Cardiac fibroblast (primary cell): ENCODE results near the gene PTPRR.

Experiments used
- DNase-seq, 2 donors: peaks; one replicate each; pipeline versions ENCODE4 v3.0.0 to v3.0.0-alpha.2; 2010; ENCODE audit warnings: low read depth in 2 of 2
- H3K4me3 ChIP-seq, 2 donors: replicated peaks in 1 of 2; 1 replicate in 1 of 2; 2 replicates in 1 of 2; pipeline ENCODE4 v1.5.1; 2011; ENCODE audit warnings: low read depth in 2 of 2, low read length in 2 of 2, mild to moderate bottlenecking in 2 of 2, moderate library complexity in 1 of 2
- CTCF ChIP-seq: IDR thresholded peaks from one replicate; pipeline ENCODE4 v1.5.1; 2011; ENCODE audit warnings: low read depth, mild to moderate bottlenecking, low read length, inconsistent platforms

PTPRR gene

DNA sequence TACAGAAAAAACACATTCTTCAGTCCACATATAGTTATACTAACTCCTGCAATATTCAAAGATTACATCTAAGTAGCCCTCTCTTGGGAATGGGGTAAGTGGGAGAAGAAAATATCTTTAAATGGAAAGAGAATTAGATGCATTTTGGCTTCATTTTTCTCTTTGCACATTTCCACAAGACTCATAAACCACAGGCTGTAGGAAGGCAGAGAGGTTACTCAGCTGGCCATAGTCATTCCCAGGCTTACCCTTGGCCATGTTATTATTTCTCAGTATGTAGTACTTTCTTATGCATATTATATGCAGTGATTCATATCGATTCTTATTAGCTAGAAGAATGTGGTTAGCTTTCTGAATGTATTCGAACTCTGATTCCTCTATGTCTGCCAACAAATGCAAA is 92.2 kb downstream of the PTPRR start:
- no peak for TF ChIP-seq CTCF
- no peak overlapping the region for H3K4me3 ChIP-seq
- DNase-seq: peak; percentile 5 to 86

- no peak for TF ChIP-seq CTCF
- no peak overlapping the region for H3K4me3 ChIP-seq
- no peak for DNase-seq
Measured at GRCh38 chr12:70826156-70826555, 94.4 kb downstream of the PTPRR start.

DNA sequence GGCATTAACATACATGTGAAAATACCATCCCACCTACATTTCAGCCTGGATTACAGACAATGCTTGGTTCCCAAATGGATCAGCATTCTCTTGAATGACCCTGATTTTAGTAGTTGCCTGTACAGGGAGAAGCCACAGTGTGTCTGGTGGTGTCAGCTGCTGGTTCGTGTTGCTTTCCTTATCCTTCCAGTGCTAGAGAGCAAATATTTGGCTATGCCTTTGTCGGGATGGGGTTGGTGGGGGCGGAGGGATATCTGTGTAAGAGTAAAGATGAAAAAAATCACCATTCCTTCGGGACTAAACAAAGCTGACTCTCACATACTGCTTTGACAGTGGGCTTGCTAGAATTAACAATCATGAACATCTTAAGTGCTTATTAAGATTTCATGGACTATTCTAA is 96.0 kb downstream of the PTPRR start:
- DNase-seq: no peak
- TF ChIP-seq CTCF: no peak
- no peak overlapping the region for H3K4me3 ChIP-seq

DNA sequence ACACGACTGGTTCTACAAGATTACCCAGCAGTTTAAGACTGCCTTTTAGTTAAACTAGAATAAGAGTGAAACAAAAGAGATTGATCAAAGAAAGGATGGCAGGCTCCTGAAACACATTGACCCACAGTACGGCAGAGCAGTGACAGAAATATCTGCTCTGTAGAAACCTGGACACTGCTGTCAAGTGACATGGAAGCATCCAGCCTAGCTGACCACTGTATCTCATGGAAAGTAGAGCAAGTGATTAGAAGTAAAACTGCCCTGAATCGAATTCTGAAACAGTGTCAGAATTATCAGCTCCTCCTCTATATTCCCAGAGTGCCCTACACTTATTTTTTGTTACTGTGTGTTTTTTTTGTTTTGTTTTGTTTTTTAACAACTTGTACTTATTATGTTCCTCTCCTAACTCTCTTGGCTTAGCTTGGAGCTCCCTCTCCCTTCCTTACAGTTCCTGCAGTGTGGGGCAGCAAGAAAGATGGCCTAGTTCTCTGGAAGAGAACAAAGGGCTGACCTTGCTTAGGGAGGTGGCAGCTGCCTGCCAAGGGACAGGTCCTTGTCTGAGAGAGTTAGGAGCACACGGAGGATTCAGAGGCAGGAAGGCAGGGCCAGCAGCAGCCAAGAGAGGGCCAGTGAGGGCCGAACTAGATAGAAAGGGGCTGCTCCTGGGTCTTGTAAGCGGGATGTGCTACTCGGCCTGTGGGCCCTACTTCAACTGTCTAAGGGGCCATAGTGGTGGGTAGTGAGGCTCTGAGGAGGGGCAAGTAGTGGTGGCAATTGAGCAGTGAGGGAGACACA is 97.2 kb downstream of the PTPRR start:
- TF ChIP-seq CTCF: peak; percentile 3
- peak in 1 of 2 donors; percentile 25 for DNase-seq
- no peak overlapping the region for H3K4me3 ChIP-seq

GRCh38 chr12:70822412-70822811 is 98.1 kb downstream of the PTPRR start:
- H3K4me3 ChIP-seq: no peak overlapping the region
- TF ChIP-seq CTCF: no peak
- DNase-seq: no peak

- DNase-seq: no peak
- no peak for TF ChIP-seq CTCF
- no peak overlapping the region for H3K4me3 ChIP-seq
Measured at GRCh38 chr12:70815971-70816391, 104.6 kb downstream of the PTPRR start.

DNA sequence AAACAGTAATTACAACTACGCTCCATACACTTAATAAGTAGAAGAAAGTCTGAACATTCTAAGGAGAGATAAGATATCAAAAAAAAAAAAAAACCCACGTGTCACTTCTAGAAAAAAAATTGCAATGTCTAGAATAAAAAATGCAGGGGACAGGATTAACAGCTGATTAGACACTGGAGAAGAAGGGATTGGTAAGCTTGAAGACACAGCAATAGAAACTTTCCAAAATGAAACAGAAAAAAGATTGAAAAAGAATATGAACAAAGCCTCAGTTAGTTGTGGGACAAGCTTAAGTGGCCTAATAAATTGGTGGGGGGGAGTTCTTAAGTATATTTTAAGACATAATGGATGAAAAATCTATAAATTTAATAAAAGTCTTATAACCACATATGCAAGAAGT is 105.5 kb downstream of the PTPRR start:
- DNase-seq: no peak
- no peak for TF ChIP-seq CTCF
- H3K4me3 ChIP-seq: no peak overlapping the region
